HG03045 (cell line): ENCODE results near the gene DERL2.

Experiments used
- ATAC-seq: cut with Tn5 transposase; IDR thresholded peaks from one replicate; pipeline ENCODE4 v1.9.1; 2021; ENCODE audit warnings: mild to moderate bottlenecking, moderate library complexity; ENCODE audit not compliant: unreplicated experiment

DERL2 gene

DNA sequence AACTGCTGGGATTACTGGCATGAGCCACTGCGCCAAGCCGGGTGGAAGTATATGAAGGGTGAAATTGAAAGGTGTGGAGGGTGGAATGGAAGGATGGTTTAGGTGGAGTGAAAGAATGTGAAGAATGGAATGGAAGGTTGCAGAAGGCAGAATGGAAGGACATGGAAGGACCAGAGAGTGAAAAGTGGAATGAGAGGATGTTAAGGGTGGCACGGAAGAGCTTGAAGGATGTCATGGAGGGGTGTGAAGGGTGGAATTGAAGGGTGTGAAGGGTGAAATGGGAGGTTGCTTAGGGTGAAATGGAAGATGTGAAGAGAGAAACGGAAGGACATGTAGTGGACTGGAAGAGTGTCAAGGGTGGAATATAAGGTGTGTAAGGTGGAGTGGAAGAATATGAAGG is 16.6 kb upstream of the DERL2 start:
- no peak for ATAC-seq

- ATAC-seq, result no peak
Measured at GRCh38 chr17:5501685-5502084, 15.7 kb upstream of the DERL2 start.

DNA sequence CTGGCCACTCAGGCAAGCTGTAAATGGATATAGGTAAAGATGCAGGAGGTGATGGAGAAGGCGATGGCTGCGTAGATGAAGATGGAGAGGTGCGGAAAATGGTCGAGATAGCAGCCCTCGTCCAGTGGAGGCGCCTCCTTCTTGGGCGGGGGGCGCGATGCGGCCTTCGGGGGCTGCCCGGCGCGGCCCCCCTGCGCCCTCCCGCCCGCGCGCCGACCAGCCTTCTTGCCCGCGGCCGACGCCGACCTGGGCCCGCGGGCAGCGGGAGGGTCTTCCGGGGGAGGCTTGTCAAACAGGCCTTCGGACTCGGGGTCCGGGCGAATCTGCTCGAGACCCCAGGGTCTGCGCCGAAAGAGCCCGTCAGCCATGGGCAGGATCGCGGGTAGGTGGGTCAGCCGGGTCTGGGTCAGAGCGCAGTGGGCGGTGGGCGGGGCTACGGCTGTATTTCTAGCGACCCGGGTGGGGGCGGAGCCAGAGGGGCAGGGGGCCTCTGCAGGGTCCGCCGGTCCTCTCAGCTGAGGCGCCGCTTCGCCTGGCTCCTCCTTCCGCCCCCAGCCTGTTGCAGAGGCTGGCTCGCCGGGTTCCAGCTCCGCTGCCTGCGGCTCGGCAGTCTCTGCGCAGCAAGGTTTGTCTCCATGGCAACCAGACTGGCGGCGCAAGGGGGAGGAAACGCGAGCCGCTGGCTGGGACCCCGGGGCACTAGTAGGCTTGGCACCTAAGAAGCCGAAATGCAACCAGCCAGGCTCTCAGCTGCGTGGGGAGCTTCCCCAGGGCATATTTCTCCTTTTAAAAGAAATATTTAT is 14.8 kb upstream of the DERL2 start:
- peak; percentile 64 for ATAC-seq

GRCh38 chr17:5500247-5500588 is 14.2 kb upstream of the DERL2 start:
- ATAC-seq, result no peak

DNA sequence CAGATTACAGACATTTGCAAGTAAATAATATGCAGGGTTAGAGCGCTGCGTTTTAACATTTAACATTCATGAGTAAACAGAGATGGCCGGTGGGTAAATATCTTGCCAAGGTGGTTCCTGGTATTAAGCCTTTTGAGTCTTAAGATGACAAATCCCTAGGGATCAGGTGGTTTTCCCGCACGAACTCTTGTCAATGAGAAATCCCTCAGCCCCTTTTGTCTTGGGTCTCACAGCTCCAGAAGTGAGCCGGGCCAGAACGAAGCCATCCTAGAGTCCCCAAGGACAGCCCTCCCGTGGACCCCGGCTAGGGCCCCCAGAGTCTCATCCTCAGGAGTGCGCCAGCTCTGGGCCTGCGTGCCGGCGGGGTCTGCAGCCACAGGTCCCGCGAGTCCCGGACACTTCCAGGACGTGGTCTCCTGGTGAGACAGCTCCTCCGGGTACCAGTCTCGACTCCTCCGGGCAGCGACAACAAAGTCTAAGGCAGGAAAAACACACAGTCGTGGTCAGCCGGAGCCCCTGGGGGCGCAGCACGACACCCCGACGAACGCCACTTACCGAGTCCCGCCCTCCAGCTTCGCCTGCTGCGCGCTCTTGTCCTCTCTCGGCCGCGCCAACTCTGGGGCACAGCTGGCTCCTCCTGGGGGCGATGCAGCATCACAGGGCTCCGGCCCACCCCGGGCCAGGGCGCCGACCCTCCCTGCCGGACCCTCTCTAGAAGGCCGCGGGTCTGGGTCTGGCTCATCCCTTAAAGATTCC is 13.7 kb upstream of the DERL2 start:
- no peak for ATAC-seq

DNA sequence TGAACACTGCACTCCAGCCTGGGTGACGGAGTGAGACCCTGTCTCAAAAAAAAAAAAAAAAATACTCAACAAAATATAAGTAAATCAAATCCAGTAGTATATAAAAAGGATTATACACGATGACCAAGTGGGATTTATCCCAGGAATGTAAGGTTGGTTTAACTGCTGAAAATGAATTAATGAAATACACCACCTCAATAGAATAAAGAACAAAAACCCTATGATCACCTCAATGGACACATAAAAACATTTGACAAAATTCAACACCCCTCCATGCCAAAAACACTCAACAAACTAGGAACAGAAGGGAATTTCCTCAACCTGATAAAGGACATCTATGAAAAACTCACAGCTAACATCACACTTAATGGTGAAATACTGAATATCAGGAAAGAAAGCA is 7.0 kb upstream of the DERL2 start:
- ATAC-seq, result no peak

DNA sequence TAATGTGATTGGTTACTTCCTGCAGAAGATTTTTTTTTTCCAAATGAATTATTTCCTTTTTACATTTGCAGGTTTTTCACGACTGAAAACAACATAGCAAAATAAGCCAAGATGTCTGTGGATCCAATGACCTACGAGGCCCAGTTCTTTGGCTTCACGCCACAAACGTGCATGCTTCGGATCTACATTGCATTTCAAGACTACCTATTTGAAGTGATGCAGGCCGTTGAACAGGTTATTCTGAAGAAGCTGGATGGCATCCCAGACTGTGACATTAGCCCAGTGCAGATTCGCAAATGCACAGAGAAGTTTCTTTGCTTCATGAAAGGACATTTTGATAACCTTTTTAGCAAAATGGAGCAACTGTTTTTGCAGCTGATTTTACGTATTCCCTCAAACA is 2.8 kb upstream of the DERL2 start:
- no peak for ATAC-seq

DNA sequence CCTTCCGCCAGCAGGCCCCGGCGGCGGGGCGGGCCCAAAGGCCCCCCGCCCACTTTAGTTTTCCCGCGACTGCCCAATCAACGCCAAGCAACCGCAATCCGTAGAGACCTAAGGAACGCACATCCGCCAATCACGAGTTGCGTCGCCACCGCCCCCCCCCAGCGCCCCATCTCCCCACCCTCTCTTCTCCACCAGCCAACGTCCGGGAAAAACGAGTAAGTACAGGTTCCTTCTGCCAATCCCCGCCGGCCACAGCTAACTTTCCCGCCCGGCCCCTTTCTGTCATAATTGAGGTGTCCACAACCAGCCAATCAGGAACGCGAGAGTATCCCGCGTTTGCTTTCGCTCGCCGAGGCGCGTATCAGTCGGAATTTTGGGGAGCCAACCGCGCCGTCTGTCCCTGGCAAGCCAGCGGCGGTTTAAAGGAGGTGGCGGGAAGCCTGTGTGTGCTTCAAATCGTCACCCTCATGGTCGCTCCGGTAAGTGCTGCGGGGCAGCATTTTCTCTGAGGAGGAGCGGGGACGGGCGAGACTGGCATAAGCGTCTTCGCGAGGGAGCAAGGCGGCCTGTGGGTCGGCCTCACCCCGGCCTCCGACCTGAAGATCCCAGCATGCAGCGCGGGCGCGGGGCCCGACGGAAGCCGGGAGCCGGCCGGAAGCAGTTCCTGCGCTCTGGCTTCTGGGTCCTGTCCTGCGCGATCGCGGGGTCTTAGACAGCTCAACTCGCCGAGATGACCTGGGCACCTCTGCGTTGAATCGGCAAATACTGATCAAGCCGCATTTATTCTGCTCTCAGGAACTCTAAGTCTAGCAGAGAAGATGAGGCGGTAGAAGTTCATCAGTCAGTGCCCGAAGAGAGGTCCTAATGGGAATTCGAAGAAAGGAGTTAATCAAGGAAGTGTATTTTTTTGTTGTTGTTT is 487 bp upstream of the DERL2 start, which contains the start of gene MIS12:
Gene MIS12, plus strand, starts transcription at position 361 of the 919 bp plus-strand sequence. CDS start 2,297 bp downstream, outside the sequence.
- peak; percentile 91 for ATAC-seq

GRCh38 chr17:5481451-5481850 is 4.5 kb downstream of the DERL2 start:
- ATAC-seq, result no peak

GRCh38 chr17:5480962-5481361 is 5.0 kb downstream of the DERL2 start:
- no peak for ATAC-seq

GRCh38 chr17:5478992-5479391 is 7.0 kb downstream of the DERL2 start:
- no peak for ATAC-seq

DNA sequence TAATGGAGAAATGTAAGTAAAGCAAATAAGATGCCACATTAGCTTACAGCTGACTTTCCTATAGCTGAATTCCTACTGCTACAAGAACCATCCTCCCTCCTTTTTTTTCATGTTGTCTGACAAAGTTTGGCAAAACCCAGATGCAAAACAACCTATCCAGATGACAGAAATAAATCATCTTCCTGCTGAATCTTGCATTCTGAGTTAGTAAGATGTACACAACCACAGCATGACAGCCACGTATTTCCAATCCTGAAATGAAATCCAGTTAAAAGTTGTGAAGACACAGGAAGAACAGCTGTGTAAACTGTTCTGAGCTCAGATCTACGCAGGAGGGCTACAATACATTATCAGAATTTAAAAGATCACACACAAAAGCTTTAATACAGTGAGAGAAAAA is 12.1 kb downstream of the DERL2 start:
- no peak for ATAC-seq

DNA sequence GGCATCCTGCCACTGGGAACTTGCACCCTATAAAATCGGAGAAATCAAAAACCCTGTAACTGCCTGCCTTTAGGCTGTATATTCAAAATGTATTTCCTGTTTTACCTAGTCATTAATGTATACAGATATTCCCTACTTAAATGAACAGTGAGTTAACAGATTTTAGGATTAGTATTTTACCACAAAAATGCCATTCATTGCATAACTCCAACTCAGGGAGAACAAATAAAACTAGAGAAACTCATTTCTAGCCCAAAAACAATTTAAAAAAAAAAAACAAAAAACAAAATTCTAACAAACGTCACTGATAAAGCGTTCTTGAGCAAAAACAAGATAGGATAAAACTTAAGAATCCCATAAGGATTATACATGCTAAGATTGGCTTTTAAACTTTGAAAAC is 13.5 kb downstream of the DERL2 start:
- ATAC-seq, result no peak

GRCh38 chr17:5468075-5468473 is 17.9 kb downstream of the DERL2 start:
- peak; percentile 32 for ATAC-seq

GRCh38 chr17:5467416-5467815 is 18.6 kb downstream of the DERL2 start:
- ATAC-seq, result no peak

DNA sequence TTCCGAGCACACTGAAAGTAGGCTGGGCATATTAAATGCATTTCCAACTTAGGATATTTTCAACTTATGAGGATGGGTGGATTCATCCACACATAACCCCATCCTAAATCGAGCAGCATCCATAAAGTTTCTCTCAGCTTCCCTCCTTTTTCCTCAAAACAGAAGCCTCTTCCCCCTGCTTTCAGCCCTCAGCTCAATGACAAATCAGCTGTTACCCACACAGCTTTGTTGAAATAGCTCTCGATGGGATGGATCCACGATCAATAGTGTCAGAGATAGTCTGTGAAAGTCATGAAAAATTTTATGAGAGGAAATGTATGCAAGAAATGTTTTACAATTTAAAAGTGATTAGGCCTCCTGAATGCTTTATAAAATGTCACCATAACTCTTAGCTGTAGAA is 19.7 kb downstream of the DERL2 start:
- ATAC-seq, result no peak

- no peak for ATAC-seq
Measured at GRCh38 chr17:5464717-5465507, 21.1 kb downstream of the DERL2 start.

- no peak for ATAC-seq
Measured at GRCh38 chr17:5446786-5447185, 39.2 kb downstream of the DERL2 start.

- ATAC-seq, result no peak
Measured at GRCh38 chr17:5444209-5444608, 41.8 kb downstream of the DERL2 start.

DNA sequence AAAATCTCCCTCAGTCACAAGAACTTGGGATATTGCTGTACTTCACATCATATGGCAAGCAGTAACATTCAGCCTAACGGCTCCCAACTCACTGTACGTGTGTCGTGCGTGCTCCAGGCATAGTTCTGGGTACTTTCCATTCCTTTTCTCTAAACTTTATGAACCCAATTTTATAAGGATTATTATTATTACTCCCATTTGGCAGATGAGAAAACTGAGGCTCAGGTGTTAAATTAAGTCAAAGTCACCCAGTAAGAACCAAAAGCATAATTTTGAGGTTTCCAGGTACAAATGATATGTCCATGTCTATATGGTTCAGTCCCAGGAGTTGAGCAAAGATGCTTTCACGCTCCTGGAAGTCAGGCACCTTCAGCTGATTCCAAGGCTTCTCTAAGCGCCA is 42.2 kb downstream of the DERL2 start:
- no peak for ATAC-seq

- no peak for ATAC-seq
Measured at GRCh38 chr17:5439446-5439764, 46.6 kb downstream of the DERL2 start.
